WTC11 (cell line): ENCODE measurements around the gene KRTAP13-4.

Source experiments
- FOXP4 ChIP-seq: sonication (generic); formaldehyde crosslinking; IDR thresholded peaks from 2 replicates; pipeline ENCODE4 v1.8.0; 2022; ENCODE audit warnings: mild to moderate bottlenecking, missing genetic modification reagents
- IRF1 ChIP-seq: sonication (generic); formaldehyde crosslinking; IDR thresholded peaks from 2 replicates; pipeline ENCODE4 v1.8.0; 2023; ENCODE audit warnings: missing genetic modification reagents
- IRF2 ChIP-seq: sonication (generic); formaldehyde crosslinking; IDR thresholded peaks from 2 replicates; pipeline ENCODE4 v1.8.0; 2022; ENCODE audit warnings: low read depth, missing genetic modification reagents, borderline replicate concordance
- JUN ChIP-seq: sonication (generic); formaldehyde crosslinking; IDR thresholded peaks from 2 replicates; pipeline ENCODE4 v1.8.0; 2023; ENCODE audit warnings: mild to moderate bottlenecking, missing genetic modification reagents
- KAT7 ChIP-seq: sonication (generic); formaldehyde crosslinking; IDR thresholded peaks from 2 replicates; pipeline ENCODE4 v1.8.1; 2023; ENCODE audit warnings: missing genetic modification reagents, mild to moderate bottlenecking, borderline replicate concordance
- MLX ChIP-seq: sonication (generic); formaldehyde crosslinking; IDR thresholded peaks from 2 replicates; pipeline ENCODE4 v1.8.1; 2023; ENCODE audit warnings: mild to moderate bottlenecking, missing genetic modification reagents, moderate library complexity
- TP53 ChIP-seq: sonication (generic); formaldehyde crosslinking; IDR thresholded peaks from 2 replicates; pipeline ENCODE4 v1.8.1; 2023; ENCODE audit warnings: mild to moderate bottlenecking, missing genetic modification reagents
- ZBTB21 ChIP-seq: sonication (generic); formaldehyde crosslinking; IDR thresholded peaks from 2 replicates; pipeline ENCODE4 v1.8.1; 2023; ENCODE audit warnings: mild to moderate bottlenecking, missing genetic modification reagents, borderline replicate concordance
- ZNF281 ChIP-seq: sonication (generic); formaldehyde crosslinking; IDR thresholded peaks from 2 replicates; pipeline ENCODE4 v1.8.0; 2023; ENCODE audit warnings: mild to moderate bottlenecking, missing genetic modification reagents
- ZNF317 ChIP-seq: sonication (generic); formaldehyde crosslinking; IDR thresholded peaks from 2 replicates; pipeline ENCODE4 v1.8.1; 2023; ENCODE audit warnings: low read depth, mild to moderate bottlenecking, moderate library complexity, missing genetic modification reagents, borderline replicate concordance
- ZNF416 ChIP-seq: fragments of 250-450 bp; sonication (Bioruptor Pico); IDR thresholded peaks from 2 replicates; pipeline ENCODE4 v1.9.0; 2021; ENCODE audit warnings: mild to moderate bottlenecking, inconsistent platforms
- TF ChIP-seq, protein P1 (sequence below): fragments of 250-450 bp; sonication (Bioruptor Pico); conservative IDR thresholded peaks from 2 replicates; pipeline ENCODE4 v1.9.0; 2021; ENCODE audit warnings: mild to moderate bottlenecking
- TF ChIP-seq, protein P2 (sequence below): fragments of 200-600 bp; IDR thresholded peaks from 2 replicates; pipeline ENCODE4 v1.8.0; 2022; ENCODE audit warnings: antibody characterized with exemption
- TF ChIP-seq, protein P3 (sequence below): sonication (generic); formaldehyde crosslinking; IDR thresholded peaks from 2 replicates; pipeline ENCODE4 v1.8.0; 2022; ENCODE audit warnings: mild to moderate bottlenecking, missing genetic modification reagents

DNA sequence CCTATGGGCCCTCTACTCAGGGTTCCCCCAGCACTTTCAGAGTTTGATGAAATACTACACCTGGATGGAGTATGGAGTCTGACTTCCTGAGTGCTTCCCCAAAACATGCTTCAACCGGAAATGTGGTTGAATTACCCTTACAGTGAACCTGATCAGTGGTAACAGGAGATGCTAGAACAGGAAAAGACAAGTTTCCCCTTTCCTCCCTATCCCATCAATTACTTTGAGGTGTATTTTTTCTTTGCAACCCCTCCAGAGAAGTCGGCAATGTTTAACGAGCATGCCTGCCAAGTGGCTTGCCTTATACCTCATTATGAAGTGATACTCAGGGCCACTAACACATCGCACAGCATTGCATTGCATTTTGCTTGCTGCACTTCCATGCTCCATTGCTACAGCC lies 17.0 kb downstream of the KRTAP13-4 start:
- TF ChIP-seq, protein P1, sequence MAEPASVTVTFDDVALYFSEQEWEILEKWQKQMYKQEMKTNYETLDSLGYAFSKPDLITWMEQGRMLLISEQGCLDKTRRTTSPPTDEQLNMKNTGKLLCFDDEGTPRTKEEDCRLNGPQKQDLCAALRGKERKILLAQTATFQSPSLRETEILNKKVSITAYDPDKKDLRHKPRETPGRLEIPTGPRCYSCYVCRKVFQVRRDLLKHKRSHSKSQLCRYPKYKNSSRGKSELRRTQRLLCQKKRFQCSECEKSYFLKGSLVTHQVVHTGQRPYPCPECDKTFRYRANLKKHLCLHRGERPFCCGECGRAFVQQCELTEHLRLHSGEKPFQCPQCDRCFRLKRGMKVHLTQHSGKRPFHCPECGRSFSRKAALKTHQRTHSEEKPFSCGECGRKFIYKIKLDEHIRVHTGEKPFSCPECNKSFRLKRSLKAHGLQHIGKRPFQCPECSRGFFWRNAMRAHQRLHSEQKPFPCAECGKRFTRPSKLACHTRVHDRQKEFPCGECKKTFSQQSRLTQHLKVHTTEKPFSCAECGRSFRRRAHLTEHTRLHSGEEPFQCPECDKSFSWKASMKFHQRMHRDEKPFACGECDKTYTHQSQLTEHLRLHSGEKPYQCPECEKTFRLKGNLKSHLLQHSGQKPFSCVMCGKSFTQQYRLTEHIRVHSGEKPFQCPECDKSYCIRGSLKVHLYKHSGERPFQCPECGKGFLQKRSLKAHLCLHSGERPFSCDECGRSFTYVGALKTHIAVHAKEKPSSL (CRISPR knock-in tag) = no peak
- TF ChIP-seq JUN (CRISPR knock-in tag) = no peak
- TF ChIP-seq, protein P2, sequence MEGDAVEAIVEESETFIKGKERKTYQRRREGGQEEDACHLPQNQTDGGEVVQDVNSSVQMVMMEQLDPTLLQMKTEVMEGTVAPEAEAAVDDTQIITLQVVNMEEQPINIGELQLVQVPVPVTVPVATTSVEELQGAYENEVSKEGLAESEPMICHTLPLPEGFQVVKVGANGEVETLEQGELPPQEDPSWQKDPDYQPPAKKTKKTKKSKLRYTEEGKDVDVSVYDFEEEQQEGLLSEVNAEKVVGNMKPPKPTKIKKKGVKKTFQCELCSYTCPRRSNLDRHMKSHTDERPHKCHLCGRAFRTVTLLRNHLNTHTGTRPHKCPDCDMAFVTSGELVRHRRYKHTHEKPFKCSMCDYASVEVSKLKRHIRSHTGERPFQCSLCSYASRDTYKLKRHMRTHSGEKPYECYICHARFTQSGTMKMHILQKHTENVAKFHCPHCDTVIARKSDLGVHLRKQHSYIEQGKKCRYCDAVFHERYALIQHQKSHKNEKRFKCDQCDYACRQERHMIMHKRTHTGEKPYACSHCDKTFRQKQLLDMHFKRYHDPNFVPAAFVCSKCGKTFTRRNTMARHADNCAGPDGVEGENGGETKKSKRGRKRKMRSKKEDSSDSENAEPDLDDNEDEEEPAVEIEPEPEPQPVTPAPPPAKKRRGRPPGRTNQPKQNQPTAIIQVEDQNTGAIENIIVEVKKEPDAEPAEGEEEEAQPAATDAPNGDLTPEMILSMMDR = no peak
- TF ChIP-seq KAT7 (CRISPR knock-in tag) = no peak
- no peak for TF ChIP-seq MLX
- no peak for TF ChIP-seq TP53 (CRISPR knock-in tag)
- TF ChIP-seq, protein P3, sequence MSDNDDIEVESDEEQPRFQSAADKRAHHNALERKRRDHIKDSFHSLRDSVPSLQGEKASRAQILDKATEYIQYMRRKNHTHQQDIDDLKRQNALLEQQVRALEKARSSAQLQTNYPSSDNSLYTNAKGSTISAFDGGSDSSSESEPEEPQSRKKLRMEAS = no peak
- no peak for TF ChIP-seq IRF1 (CRISPR knock-in tag)
- no peak for TF ChIP-seq ZBTB21 (CRISPR knock-in tag)
- TF ChIP-seq ZNF317 (CRISPR knock-in tag) = no peak
- no peak for TF ChIP-seq IRF2
- no peak for TF ChIP-seq FOXP4 (CRISPR knock-in tag)
- no peak for TF ChIP-seq ZNF416 (CRISPR knock-in tag)
- TF ChIP-seq ZNF281 (CRISPR knock-in tag) = no peak
